ENCODE data around the gene CD6.

GRCh38 chr11:61065955-61066638, 94.6 kb downstream of the CD6 start:
- TF ChIP-seq TARDBP (IDR thresholded peaks at IDR 0.05) (no peak), ELF4 (IDR thresholded peaks at IDR 0.05) (no peak), CTBP1 (IDR thresholded peaks at IDR 0.05; ENCODE audit: borderline replicate concordance) (no peak), BHLHE40 (IDR thresholded peaks at IDR 0.05; ENCODE audit: borderline replicate concordance) (no peak), SP1 (IDR thresholded peaks at IDR 0.05) (no peak), PKNOX1 (IDR thresholded peaks at IDR 0.05) (no peak), FOXA1 (IDR thresholded peaks at IDR 0.05) (no peak), ARNT (IDR thresholded peaks at IDR 0.05) (no peak)
